Mammary epithelial cell (primary cell): ENCODE results near the gene CTXND2.

Source experiments
- EZH2 ChIP-seq: IDR thresholded peaks from 2 replicates; pipeline ENCODE4 v1.6.1; 2012; ENCODE audit warnings: low read length, inconsistent platforms, borderline replicate concordance
- TF ChIP-seq, protein P1 (sequence below), 2 donors: IDR thresholded peaks in 1 of 2; conservative IDR thresholded peaks in 1 of 2; 2 replicates each; pipeline ENCODE4 v1.5.1; 2011 to 2012; ENCODE audit warnings: inconsistent platforms in 2 of 2, low read length in 2 of 2, mild to moderate bottlenecking in 2 of 2, control low read depth in 1 of 2, low read depth in 1 of 2; ENCODE audit not compliant: insufficient read depth in 1 of 2; ENCODE audit errors: extremely low read depth in 1 of 2

DNA sequence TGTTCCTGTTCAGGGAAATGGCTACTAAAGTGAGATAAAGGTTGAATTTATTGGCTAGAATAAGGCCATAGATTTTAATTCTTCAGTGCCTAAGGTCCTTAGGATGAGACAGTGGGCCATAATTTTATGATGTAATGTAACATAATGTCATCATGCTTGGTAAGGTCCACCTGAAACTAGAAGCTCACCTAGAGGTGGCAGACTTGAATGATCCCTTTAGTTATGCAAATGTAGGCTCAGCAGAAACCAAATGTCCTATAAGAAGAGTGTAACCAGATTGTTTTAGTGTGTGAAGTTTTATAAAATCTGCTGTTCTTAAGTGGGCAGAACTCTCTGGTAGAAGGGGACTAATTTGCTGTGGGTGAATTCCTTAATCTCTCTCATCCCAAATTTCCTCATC, 25.7 kb downstream of the CTXND2 start:
- TF ChIP-seq, protein P1, sequence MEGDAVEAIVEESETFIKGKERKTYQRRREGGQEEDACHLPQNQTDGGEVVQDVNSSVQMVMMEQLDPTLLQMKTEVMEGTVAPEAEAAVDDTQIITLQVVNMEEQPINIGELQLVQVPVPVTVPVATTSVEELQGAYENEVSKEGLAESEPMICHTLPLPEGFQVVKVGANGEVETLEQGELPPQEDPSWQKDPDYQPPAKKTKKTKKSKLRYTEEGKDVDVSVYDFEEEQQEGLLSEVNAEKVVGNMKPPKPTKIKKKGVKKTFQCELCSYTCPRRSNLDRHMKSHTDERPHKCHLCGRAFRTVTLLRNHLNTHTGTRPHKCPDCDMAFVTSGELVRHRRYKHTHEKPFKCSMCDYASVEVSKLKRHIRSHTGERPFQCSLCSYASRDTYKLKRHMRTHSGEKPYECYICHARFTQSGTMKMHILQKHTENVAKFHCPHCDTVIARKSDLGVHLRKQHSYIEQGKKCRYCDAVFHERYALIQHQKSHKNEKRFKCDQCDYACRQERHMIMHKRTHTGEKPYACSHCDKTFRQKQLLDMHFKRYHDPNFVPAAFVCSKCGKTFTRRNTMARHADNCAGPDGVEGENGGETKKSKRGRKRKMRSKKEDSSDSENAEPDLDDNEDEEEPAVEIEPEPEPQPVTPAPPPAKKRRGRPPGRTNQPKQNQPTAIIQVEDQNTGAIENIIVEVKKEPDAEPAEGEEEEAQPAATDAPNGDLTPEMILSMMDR (conservative IDR thresholded peaks at IDR 0.05 in 1 of 2, IDR thresholded peaks at IDR 0.05 in 1 of 2; ENCODE audit: extremely low read depth in 1 of 2, insufficient read depth in 1 of 2, low read depth in 1 of 2, low read length in 2 of 2) = no peak
- TF ChIP-seq EZH2 = no peak
